Right lobe of liver (tissue), 6 donors: ENCODE measurements around the gene ZNF837. TPM values are rescaled to one million over a fixed set of nuclear protein-coding genes. Genes with fewer than 3 reads are reported as not detected.
A peak's percentile ranks its signal among the peaks of the same experiment; 100 is the strongest.

Experiments used
- ATAC-seq, 4 donors: fragments of 200-7000 bp; cut with Tn5 transposase; one replicate each; pipeline ENCODE4 v1.9.1; 2020; ENCODE audit warnings: mild to moderate bottlenecking in 4 of 4, moderate library complexity in 4 of 4
- DNase-seq, 3 donors: peaks; one replicate each; pipeline ENCODE4 v3.0.0-alpha.2; 2020
- H3K27ac ChIP-seq, 3 donors: fragments of 200-600 bp; one replicate each; pipeline ENCODE4 v1.8.0; 2022
- H3K27me3 ChIP-seq, 2 donors: fragments of 200-600 bp; one replicate each; pipeline ENCODE4 v1.8.0; 2022
- H3K36me3 ChIP-seq, 4 donors: fragments of 200-600 bp; sonication (generic) in 1 of 4; one replicate each; pipeline versions ENCODE4 v1.5.1 to v1.8.0; 2017 to 2022; ENCODE audit warnings: control low read depth in 1 of 4
- H3K4me1 ChIP-seq, 4 donors: fragments of 200-600 bp; sonication (generic) in 1 of 4; one replicate each; pipeline versions ENCODE4 v1.5.1 to v1.8.0; 2017 to 2022; ENCODE audit warnings: control low read depth in 1 of 4
- H3K4me3 ChIP-seq, 3 donors: fragments of 200-600 bp; one replicate each; pipeline ENCODE4 v1.8.0; 2022
- H3K9me3 ChIP-seq, 4 donors: fragments of 200-600 bp; sonication (generic) in 1 of 4; one replicate each; pipeline versions ENCODE4 v1.5.1 to v1.8.0; 2017 to 2022; ENCODE audit warnings: control low read depth in 1 of 4
- CTCF ChIP-seq, 4 donors: fragments of 200-600 bp in 3 of 4; fragments of 450-650 bp in 1 of 4; IDR thresholded peaks; one replicate each; pipeline versions ENCODE4 v1.5.1 to v1.8.0; 2016 to 2022; ENCODE audit warnings: antibody characterized with exemption in 4 of 4, mild to moderate bottlenecking in 2 of 4
- POLR2A ChIP-seq: fragments of 450-650 bp; IDR thresholded peaks from one replicate; pipeline ENCODE4 v1.6.1; 2017; ENCODE audit warnings: antibody characterized with exemption, mild to moderate bottlenecking
- WGBS: methylation state at CpG from one replicate; pipeline ENCODE4 v1.1.6; 2018; ENCODE audit warnings: low coverage, low lambda C conversion rate; ENCODE audit not compliant: insufficient coverage; ENCODE audit errors: missing lambda C conversion rate; 5-methylcytosine and 5-hydroxymethylcytosine counted together
- intact Hi-C, 2 donors: fragments of 100-400 bp; cut with DNase I; formaldehyde crosslinking; loops; one replicate each; pipeline versions ENCODE4 v1.11.2 to v1.14.1; 2022
- total RNA-seq, 6 experiments: library from RNA; depleted of rRNA in 2 of 6; stranded (reverse); fragments of >200 nt in 2 of 6; fragmentation: NEBNext Ultra II Directional in 3 of 6; extraction: Animal tissue kit (Norgen Biotek cat#: 25700) in 3 of 6; gene quantifications; one replicate each; pipeline versions ENCODE4 v1.1.0 to v1.2.4, GENCODE V29; 2016 to 2023
- donor health status: DM: no; HTN: yes; CAD: no.
- donor health status: DM: no; HTN: no; CAD: no.
- donor health status: DM: no; HTN: no; CAD: no.
- donor health status: DM: no; HTN: yes; CAD: no.
- donor health status: DM: no; HTN: yes; CAD: no.

ZNF837 gene
- total RNA-seq, 6 experiments from 2014 or later = 1.7 to 3.9 (median 2.4) TPM

- H3K27me3 ChIP-seq = no peaks in the 10 kb centered on the region
- no peak for TF ChIP-seq POLR2A
- no peak for TF ChIP-seq CTCF (IDR thresholded peaks at IDR 0.05)
- H3K9me3 ChIP-seq = no peaks in the 10 kb centered on the region
- no peak overlapping the region for H3K27ac ChIP-seq
- peaks cover 0 to 10% (median 5%) of the 10 kb centered on the region in 4 donors for H3K4me1 ChIP-seq
- ATAC-seq (no peak), DNase-seq (no peak)
- WGBS = 44% methylated on average over 14 of the region's 18 CpGs
- no peaks in the 10 kb centered on the region for H3K36me3 ChIP-seq
- H3K4me3 ChIP-seq = peak overlapping the region; percentile 46 to 56 (median 49)
- intact Hi-C loops = no loop called here
Measured at GRCh38 chr19:58400316-58400915, 19.6 kb upstream of the ZNF837 start.

- no peak for TF ChIP-seq POLR2A
- peaks cover 0 to 10% (median 5%) of the 10 kb centered on the region in 4 donors for H3K4me1 ChIP-seq
- intact Hi-C loops = no loop called here
- no peak overlapping the region for H3K27ac ChIP-seq
- no peak for ATAC-seq
- no peaks in the 10 kb centered on the region for H3K9me3 ChIP-seq
- DNase-seq = no peak
- H3K27me3 ChIP-seq = no peaks in the 10 kb centered on the region
- no peak overlapping the region for H3K4me3 ChIP-seq
- WGBS = no CpG with 5 or more reads among the region's 3 CpGs
- H3K36me3 ChIP-seq = peaks cover 0 to 2% (median under 1%) of the 10 kb centered on the region in 4 donors
Measured at GRCh38 chr19:58399903-58400302, 19.1 kb upstream of the ZNF837 start.

- 100% methylated on average over 5 of the region's 6 CpGs for WGBS
- H3K36me3 ChIP-seq = peaks cover 0 to 14% (median 9%) of the 10 kb centered on the region in 4 donors
- H3K4me3 ChIP-seq = no peak overlapping the region
- intact Hi-C loops = no loop called here
- H3K27me3 ChIP-seq = no peaks in the 10 kb centered on the region
- H3K4me1 ChIP-seq = peaks cover 0 to 10% (median 5%) of the 10 kb centered on the region in 4 donors
- ATAC-seq = no peak
- no peaks in the 10 kb centered on the region for H3K9me3 ChIP-seq
- DNase-seq = no peak
- no peak overlapping the region for H3K27ac ChIP-seq
- TF ChIP-seq CTCF (IDR thresholded peaks at IDR 0.05) (no peak), POLR2A (no peak)
Measured at GRCh38 chr19:58398545-58398944, 17.7 kb upstream of the ZNF837 start.

GRCh38 chr19:58398087-58398486, 17.3 kb upstream of the ZNF837 start:
- Histone ChIP-seq H3K36me3 (peaks cover 0 to 18% (median 12%) of the 10 kb centered on the region in 4 donors), H3K9me3 (no peaks in the 10 kb centered on the region), H3K4me1 (peaks cover 0 to 10% (median 5%) of the 10 kb centered on the region in 4 donors), H3K27me3 (no peaks in the 10 kb centered on the region), H3K4me3 (no peak overlapping the region), H3K27ac (no peak overlapping the region)
- intact Hi-C loops = no loop called here
- WGBS = 69% methylated on average over 2 of the region's 4 CpGs
- no peak for ATAC-seq
- no peak for TF ChIP-seq POLR2A
- no peak for TF ChIP-seq CTCF (IDR thresholded peaks at IDR 0.05)
- no peak for DNase-seq

- intact Hi-C loops = no loop called here
Measured at GRCh38 chr19:58397533-58398037, 16.8 kb upstream of the ZNF837 start.

More at GRCh38 chr19:58397533-58398037, 16.8 kb upstream of the ZNF837 start:
- H3K36me3 ChIP-seq = peaks cover 0 to 23% (median 16%) of the 10 kb centered on the region in 4 donors
- no peaks in the 10 kb centered on the region for H3K9me3 ChIP-seq
- no peak for ATAC-seq
- H3K27me3 ChIP-seq = no peaks in the 10 kb centered on the region
- no peak overlapping the region for H3K27ac ChIP-seq
- no peak overlapping the region for H3K4me3 ChIP-seq
- no CpG with 5 or more reads among the region's 7 CpGs for WGBS
- no peak for TF ChIP-seq POLR2A
- TF ChIP-seq CTCF (IDR thresholded peaks at IDR 0.05) = no peak
- no peak for DNase-seq
- peaks cover 0 to 10% (median 5%) of the 10 kb centered on the region in 4 donors for H3K4me1 ChIP-seq
